A549 (cell line): ENCODE results near the gene GNB5.

Experiments used
- CEBPB ChIP-seq, 2 experiments: fragments of >200 bp in 1 of 2; sonication (Bioruptor Twin) in 1 of 2; formaldehyde crosslinking in 1 of 2; IDR thresholded peaks; 2 replicates each; pipeline ENCODE4 v1.6.1; 2012 to 2016
- EHMT2 ChIP-seq: fragments of 200-600 bp; sonication (generic); IDR thresholded peaks from 2 replicates; pipeline ENCODE4 v1.6.1; 2016; ENCODE audit warnings: antibody characterized with exemption, low read depth, mild to moderate bottlenecking, moderate library complexity
- ESRRA ChIP-seq: fragments of 150-350 bp; IDR thresholded peaks from 2 replicates; pipeline ENCODE4 v1.6.1; 2014; ENCODE audit warnings: mild to moderate bottlenecking, low read length, borderline replicate concordance
- HDAC2 ChIP-seq: fragments of 200-600 bp; sonication (generic); IDR thresholded peaks from 2 replicates; pipeline ENCODE4 v1.6.1; 2016
- HOXA7 ChIP-seq: fragments of 250-450 bp; sonication (Bioruptor Pico); IDR thresholded peaks from 2 replicates; pipeline ENCODE4 v1.5.0; 2020; ENCODE audit warnings: mild to moderate bottlenecking, moderate library complexity
- MAX ChIP-seq: IDR thresholded peaks from 2 replicates; pipeline ENCODE4 v1.6.1; 2012
- NFE2L2 ChIP-seq: fragments of 150-350 bp; conservative IDR thresholded peaks from 2 replicates; pipeline ENCODE4 v1.6.1; 2014; ENCODE audit warnings: low read length
- NR3C1 ChIP-seq: fragments of >200 bp; sonication (Bioruptor Twin); formaldehyde crosslinking; IDR thresholded peaks from 3 replicates; pipeline ENCODE4 v1.6.1; 2017
- PHF8 ChIP-seq: fragments of 200-600 bp; sonication (generic); IDR thresholded peaks from 2 replicates; pipeline ENCODE4 v1.6.1; 2016; ENCODE audit warnings: low read depth, mild to moderate bottlenecking, antibody characterized with exemption, moderate library complexity, borderline replicate concordance
- POLR2A ChIP-seq: IDR thresholded peaks from 2 replicates; pipeline ENCODE4 v1.6.1; 2012; ENCODE audit warnings: mild to moderate bottlenecking, low read length
- RAD21 ChIP-seq, 2 experiments: fragments of >200 bp in 1 of 2; sonication (Bioruptor Twin) in 1 of 2; formaldehyde crosslinking in 1 of 2; IDR thresholded peaks in 1 of 2; conservative IDR thresholded peaks in 1 of 2; 2 replicates in 1 of 2; 3 replicates in 1 of 2; pipeline ENCODE4 v1.6.1; 2012 to 2018; ENCODE audit warnings: inconsistent platforms in 1 of 2
- ZC3H11A ChIP-seq: fragments of 450-650 bp; IDR thresholded peaks from 2 replicates; pipeline ENCODE4 v1.6.1; 2014; ENCODE audit warnings: antibody characterized with exemption, mild to moderate bottlenecking
- TF ChIP-seq, protein P1 (sequence below): fragments of >200 bp; sonication (Bioruptor Twin); formaldehyde crosslinking; IDR thresholded peaks from 3 replicates; pipeline ENCODE4 v1.5.1; 2016
- TF ChIP-seq, protein P2 (sequence below): IDR thresholded peaks from 2 replicates; pipeline ENCODE4 v1.6.1; 2012

- TF ChIP-seq, protein P1, sequence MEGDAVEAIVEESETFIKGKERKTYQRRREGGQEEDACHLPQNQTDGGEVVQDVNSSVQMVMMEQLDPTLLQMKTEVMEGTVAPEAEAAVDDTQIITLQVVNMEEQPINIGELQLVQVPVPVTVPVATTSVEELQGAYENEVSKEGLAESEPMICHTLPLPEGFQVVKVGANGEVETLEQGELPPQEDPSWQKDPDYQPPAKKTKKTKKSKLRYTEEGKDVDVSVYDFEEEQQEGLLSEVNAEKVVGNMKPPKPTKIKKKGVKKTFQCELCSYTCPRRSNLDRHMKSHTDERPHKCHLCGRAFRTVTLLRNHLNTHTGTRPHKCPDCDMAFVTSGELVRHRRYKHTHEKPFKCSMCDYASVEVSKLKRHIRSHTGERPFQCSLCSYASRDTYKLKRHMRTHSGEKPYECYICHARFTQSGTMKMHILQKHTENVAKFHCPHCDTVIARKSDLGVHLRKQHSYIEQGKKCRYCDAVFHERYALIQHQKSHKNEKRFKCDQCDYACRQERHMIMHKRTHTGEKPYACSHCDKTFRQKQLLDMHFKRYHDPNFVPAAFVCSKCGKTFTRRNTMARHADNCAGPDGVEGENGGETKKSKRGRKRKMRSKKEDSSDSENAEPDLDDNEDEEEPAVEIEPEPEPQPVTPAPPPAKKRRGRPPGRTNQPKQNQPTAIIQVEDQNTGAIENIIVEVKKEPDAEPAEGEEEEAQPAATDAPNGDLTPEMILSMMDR = no peak
- TF ChIP-seq CEBPB (IDR thresholded peaks at IDR 0.05) (no peak), NR3C1 (no peak), RAD21 (conservative IDR thresholded peaks at IDR 0.05 in 1 of 2, IDR thresholded peaks at IDR 0.05 in 1 of 2) (no peak), ZC3H11A (no peak), EHMT2 (no peak), HDAC2 (no peak), POLR2A (no peak), PHF8 (no peak), MAX (no peak), HOXA7 (CRISPR knock-in tag) (no peak), ESRRA (no peak), NFE2L2 (no peak)
- TF ChIP-seq, protein P2, sequence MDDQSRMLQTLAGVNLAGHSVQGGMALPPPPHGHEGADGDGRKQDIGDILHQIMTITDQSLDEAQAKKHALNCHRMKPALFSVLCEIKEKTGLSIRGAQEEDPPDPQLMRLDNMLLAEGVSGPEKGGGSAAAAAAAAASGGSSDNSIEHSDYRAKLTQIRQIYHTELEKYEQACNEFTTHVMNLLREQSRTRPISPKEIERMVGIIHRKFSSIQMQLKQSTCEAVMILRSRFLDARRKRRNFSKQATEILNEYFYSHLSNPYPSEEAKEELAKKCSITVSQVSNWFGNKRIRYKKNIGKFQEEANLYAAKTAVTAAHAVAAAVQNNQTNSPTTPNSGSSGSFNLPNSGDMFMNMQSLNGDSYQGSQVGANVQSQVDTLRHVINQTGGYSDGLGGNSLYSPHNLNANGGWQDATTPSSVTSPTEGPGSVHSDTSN = no peak
Measured at GRCh38 chr15:52185151-52185561, 6.0 kb downstream of the GNB5 start.
